HG03060 (cell line): ENCODE data around the gene KRTAP3-3.
"Not testable (repeated sequence)": the region's sequence is repeated elsewhere in the genome, so short reads cannot be mapped to it uniquely, and the experiment has no call there.

Experiments used
- ATAC-seq: cut with Tn5 transposase; IDR thresholded peaks from one replicate; pipeline ENCODE4 v1.9.1; 2021; ENCODE audit warnings: low read depth, moderate number of reproducible peaks; ENCODE audit not compliant: unreplicated experiment

The KRTAP3-3 gene

DNA sequence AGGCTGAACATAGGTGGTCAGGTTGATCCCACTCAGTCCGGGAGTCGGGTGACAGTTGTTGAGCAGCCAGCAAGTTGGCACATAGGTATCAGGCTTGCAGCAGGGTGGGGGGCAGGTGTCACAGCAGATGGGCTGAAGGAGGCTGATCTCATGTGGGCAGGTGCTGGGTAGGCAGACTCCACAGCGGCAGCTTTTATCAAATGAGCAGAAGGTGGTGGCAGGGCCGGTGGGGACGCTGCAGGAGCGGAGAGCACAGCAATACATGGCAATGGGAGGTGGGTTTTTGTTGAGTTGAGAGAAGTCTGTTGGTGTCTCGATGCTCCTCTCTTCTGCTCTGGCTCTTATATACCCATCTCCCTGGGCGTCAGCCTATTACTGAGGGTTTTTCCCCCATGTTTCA lies 14.8 kb upstream of the KRTAP3-3 start, which contains the start of gene KRTAP3-1:
TSS of gene KRTAP3-1 (minus strand) at position 318 of the 400 bp plus-strand sequence. CDS start at position 264, 54 bp downstream.
- no peak for ATAC-seq

- no peak for ATAC-seq
These were observed 10.4 kb upstream of the KRTAP3-3 start for GRCh38 chr17:41004397-41004796.

DNA sequence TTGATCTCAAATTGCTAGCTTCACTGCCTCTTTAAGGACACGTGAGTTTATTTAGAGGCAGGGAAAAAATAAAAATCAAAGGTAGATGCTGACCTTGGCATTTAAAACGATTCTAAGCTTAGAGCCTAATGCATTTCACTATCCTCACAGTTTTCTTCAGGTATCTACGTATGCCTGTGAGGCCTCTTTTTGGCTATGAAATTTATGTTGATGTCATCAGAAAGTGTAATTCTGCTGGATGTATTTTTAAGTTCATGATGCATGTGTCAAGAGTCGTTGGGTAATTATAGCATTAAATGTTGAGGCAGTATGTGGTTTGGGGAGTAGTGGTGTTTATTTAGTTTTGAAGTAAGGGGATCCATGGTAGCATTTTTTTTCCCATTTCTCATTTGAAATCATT lies 10.0 kb upstream of the KRTAP3-3 start:
- no peak for ATAC-seq

DNA sequence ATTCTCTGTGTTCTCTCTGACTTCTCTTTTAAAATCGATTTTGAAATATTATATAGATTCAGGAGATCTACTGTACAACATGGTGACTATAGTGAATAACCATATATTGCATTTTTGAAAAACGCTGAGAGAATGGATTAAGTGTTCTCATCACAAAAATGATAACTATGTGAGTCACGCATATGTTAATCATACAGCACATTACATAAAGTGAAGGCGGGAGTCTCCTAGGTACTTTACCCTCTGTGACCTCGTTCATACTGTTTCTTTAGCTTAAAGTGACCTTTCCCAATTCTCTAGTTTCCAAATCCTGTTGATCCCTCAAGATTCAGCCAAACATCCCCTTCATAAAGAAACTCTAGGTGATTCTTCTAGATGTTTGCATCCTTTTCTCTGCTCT lies 8.8 kb upstream of the KRTAP3-3 start:
- ATAC-seq = no peak

- ATAC-seq = no peak
These were observed 7.8 kb upstream of the KRTAP3-3 start for GRCh38 chr17:41001795-41002194.

DNA sequence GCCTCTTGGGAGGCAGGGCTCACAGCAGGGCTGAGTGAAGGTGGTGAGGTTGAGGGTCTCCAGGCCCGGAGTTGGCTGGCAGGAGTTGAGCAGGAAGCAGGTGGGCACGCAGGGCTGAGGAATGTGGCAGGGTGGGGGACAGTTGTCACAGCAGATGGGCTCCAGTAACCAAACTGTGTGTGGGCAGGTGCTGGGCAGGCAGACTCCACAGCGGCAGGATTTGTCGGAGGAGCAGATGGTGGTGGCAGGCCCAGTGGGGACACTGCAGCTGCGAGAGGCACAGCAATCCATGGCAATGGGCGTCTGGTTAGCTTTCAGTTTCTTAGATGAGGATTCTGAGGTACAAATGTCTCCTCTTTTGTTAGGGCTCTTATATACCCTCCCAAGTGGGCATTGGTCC lies 5.6 kb upstream of the KRTAP3-3 start, which contains the start of gene KRTAP3-2:
TSS of gene KRTAP3-2 (minus strand) at position 344 of the 400 bp plus-strand sequence. CDS start at position 291, 53 bp downstream.
- ATAC-seq = not testable (repeated sequence)

DNA sequence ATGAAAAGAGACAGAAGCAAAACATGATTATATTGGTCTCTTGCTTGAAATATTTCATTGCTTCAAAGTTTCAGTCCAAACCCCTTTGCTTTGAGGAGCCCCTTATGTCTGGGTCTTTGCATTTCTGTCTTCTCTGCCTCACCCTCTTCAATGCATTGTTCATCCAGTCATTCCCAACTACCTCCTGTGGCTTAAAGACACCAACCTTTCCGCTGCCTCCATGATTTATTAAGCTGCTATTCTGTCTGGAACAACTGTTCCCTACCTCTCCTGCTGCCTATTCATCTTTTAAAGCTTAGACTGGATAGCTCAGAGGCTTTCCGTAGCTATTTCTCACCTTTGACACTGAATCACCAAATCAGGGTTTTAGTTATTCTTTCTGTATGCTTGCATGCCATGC lies 3.4 kb upstream of the KRTAP3-3 start:
- ATAC-seq = no peak

DNA sequence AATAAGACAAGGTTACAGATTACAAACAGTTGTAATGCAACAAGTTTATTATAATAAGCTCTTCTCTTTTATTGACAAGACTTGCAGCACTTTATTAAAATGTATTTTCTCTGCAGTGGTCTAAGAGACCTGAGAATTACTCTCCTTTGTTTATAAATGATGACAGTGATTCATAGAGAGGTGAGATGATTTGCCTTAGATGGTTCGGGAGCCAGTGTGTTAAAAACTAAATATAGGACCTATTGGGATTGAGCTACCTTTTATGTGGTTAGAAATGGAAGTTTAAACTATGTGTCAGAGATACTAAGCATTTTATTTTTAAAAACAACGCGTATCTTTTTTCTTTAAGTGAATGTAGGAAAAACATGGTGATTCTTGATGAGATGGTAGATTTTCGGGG lies 2.9 kb upstream of the KRTAP3-3 start:
- no peak for ATAC-seq

DNA sequence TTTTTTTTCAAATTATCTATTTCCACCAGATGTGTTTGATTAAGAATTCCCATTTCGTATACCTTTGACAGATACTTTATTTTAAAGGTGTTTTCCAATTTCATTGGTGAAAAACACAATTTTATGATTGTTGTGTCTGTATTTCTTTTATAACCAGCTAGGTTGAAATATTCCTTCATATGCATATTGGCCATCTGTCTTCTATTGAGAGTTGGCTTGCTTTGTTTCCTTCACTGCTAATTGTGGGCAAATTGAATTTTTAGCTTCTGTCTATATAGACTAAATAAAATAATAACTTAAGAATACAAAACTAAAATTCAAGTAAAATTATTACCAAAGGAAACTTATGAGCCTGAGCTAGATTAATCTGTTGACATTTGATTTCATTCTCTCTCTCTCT lies 1.2 kb upstream of the KRTAP3-3 start:
- no peak for ATAC-seq

- ATAC-seq = no peak
These were observed 880 bp downstream of the KRTAP3-3 start for GRCh38 chr17:40993084-40993483.

DNA sequence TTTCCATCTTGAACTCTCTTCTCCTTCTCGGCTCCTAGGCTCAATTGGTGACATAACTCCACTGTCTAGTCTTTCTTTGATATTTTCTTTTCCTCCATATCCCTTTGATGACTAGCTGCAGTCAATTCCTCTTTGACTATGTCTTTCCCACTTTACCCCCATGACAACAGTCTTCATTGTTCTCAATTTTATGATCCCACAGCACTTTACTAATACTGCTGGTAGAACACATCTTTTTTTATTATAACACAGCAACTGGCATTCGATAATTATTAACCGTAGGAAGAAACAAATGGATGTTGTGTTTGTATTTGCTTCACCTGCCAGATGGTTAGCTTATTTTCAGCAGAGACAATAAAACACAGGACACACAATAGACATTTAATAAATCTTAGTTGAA lies 1.3 kb downstream of the KRTAP3-3 start:
- no peak for ATAC-seq

- no peak for ATAC-seq
These were observed 7.0 kb downstream of the KRTAP3-3 start for GRCh38 chr17:40986920-40987319.

DNA sequence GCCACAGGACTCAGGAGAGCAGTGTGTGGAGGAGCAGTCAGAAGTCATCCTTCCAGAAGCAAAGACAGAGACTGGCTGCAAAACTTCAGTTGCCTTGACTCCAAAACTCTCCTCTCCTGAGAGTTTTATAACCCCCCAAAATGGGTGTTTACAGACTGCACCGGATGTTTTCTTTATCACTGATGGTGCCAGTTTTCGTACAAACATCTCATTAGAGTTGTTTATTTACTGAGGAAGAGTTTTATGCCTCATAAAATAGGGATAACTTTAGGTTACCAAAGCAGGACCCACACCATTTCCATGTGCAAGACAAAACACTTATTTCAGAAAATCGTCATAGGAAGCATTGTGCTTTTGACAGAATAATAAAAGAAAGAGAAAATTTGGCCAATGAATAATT lies 9.7 kb downstream of the KRTAP3-3 start, which contains the start of gene KRT40:
TSS of gene KRT40 (minus strand) at position 101 of the 400 bp plus-strand sequence. CDS start at position 48, 53 bp downstream.
- no peak for ATAC-seq

- no peak for ATAC-seq
These were observed 12.8 kb downstream of the KRTAP3-3 start for GRCh38 chr17:40981115-40981514.

GRCh38 chr17:40980596-40980995 lies 13.4 kb downstream of the KRTAP3-3 start:
- no peak for ATAC-seq

GRCh38 chr17:40980117-40980516 lies 13.8 kb downstream of the KRTAP3-3 start:
- no peak for ATAC-seq

DNA sequence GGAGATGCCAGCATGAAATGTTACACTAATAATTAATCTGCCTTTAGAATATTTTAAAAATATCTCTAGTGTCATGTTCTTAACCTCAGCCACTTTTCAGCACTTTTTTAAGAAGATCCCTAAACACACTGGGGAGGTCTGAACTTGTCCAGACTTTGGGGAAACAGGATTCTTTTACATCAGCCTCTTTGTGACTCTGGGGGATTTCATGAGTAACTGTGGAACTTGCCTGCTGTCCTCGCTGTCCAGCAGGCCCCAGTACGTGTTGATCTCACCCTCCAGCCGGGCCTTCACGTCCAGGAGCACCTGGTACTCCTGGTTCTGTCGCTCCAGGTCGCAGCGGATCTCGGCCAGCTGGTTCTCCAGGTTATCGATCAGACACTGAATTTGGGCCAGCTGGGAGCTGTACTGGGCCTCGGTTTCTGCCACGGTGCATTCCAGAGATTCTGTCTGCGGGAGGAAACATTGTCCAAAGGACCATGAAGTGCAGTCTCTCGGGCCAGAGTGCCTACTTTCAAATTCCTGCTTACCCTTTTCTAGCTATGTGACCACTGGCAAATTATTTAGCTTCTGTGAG lies 15.3 kb downstream of the KRTAP3-3 start:
- ATAC-seq = no peak

- ATAC-seq = no peak
These were observed 18.4 kb downstream of the KRTAP3-3 start for GRCh38 chr17:40975516-40975915.

- ATAC-seq = no peak
These were observed 19.6 kb downstream of the KRTAP3-3 start for GRCh38 chr17:40974366-40974765.

DNA sequence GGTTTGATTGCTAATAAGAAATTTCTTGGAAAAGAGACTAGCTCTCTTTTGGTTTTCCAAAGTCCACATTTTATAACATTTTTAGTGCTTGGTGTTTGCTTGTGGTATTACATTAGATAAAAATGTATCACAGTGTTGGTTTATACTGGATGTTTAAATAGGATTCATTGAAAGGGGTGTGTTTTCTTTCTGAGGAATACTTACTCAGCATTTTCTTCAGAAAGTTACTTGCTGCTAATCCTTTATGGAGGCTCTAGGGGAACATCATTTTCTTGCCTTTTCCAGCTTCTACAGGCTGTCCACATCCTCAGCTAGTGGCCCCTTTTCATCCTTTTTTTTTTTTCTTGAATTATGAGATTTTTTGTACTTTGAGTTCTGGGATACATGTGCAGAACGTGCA lies 26.4 kb downstream of the KRTAP3-3 start:
- no peak for ATAC-seq

GRCh38 chr17:40966848-40967247 lies 27.1 kb downstream of the KRTAP3-3 start, which contains the start of gene KRT39:
Gene KRT39 (minus strand): TSS chr17:40966948. CDS start chr17:40966856, 92 bp downstream.
- no peak for ATAC-seq

DNA sequence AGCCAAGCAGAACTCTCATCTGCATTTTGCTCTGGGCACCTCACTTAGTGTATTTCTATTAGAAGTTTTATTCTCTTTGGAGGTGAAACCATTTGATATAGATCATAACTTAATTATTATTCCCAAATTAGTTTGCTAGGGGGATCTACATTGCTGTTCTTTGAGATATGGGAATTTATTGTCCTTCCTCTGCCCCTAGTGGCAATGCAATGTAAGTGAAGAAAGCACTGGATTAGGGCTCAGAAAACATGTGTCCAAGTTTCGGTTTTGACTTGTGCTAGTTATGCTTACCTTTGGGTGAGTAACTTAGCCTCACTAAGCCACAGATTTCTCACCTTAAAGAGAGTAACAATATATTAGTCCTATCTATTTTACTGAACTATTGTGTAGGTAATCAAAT lies 30.1 kb downstream of the KRTAP3-3 start:
- no peak for ATAC-seq
